Activated B cell treated with CpG ODN at 0.5 μM for 24 hours (primary cell): ENCODE measurements around the gene UCN2. TPM values are rescaled to one million over a fixed set of nuclear protein-coding genes. Genes with fewer than 3 reads are reported as not detected.

Source experiments
- ATAC-seq: fragments of 200-7000 bp; cut with Tn5 transposase; one replicate; pipeline ENCODE4 v1.10.0; 2021; ENCODE audit warnings: low read depth, mild to moderate bottlenecking, moderate library complexity
- CTCF ChIA-PET: fragments of 350-600 bp; sonication (Branson Sonifier 250); formaldehyde crosslinking; loops from one replicate; lab custom pipeline; 2021; ENCODE audit warnings: antibody characterized with exemption; lab: Charles Lee
- POLR2A ChIA-PET: fragments of 350-600 bp; sonication (Branson Sonifier 250); formaldehyde crosslinking; loops from one replicate; lab custom pipeline; 2021; ENCODE audit warnings: antibody characterized with exemption; lab: Charles Lee
- DNase-seq: peaks from one replicate; pipeline ENCODE4 v3.0.0; 2022
- H3K27ac Mint-ChIP-seq: one replicate; pipeline ENCODE4 v1.8.0; 2020; ENCODE audit warnings: mixed read lengths
- H3K27me3 Mint-ChIP-seq: one replicate; pipeline ENCODE4 v1.8.0; 2021; ENCODE audit warnings: mixed read lengths
- H3K36me3 Mint-ChIP-seq: one replicate; pipeline ENCODE4 v1.8.0; 2021; ENCODE audit warnings: low read depth, mixed read lengths
- H3K4me1 Mint-ChIP-seq: one replicate; pipeline ENCODE4 v1.8.0; 2021; ENCODE audit warnings: mixed read lengths
- H3K4me3 Mint-ChIP-seq: one replicate; pipeline ENCODE4 v1.8.0; 2020; ENCODE audit warnings: mild to moderate bottlenecking, mixed read lengths
- H3K9me3 Mint-ChIP-seq: one replicate; pipeline ENCODE4 v1.8.0; 2020; ENCODE audit warnings: mixed read lengths
- intact Hi-C: fragments of 100-400 bp; cut with micrococcal nuclease; formaldehyde crosslinking; loops from one replicate; pipeline ENCODE4 v1.15.1; 2024
- total RNA-seq: library from RNA; stranded (reverse); gene quantifications from 2 replicates; pipeline ENCODE4 v1.2.3, GENCODE V29; 2022
- TF ChIP-seq, protein P1 (sequence below): fragments of 200-600 bp; IDR thresholded peaks from one replicate; pipeline ENCODE4 v1.8.0; 2022; ENCODE audit warnings: antibody characterized with exemption, mild to moderate bottlenecking

Gene UCN2
- total RNA-seq, 1 donor from 2014 or later, result not detected

DNA sequence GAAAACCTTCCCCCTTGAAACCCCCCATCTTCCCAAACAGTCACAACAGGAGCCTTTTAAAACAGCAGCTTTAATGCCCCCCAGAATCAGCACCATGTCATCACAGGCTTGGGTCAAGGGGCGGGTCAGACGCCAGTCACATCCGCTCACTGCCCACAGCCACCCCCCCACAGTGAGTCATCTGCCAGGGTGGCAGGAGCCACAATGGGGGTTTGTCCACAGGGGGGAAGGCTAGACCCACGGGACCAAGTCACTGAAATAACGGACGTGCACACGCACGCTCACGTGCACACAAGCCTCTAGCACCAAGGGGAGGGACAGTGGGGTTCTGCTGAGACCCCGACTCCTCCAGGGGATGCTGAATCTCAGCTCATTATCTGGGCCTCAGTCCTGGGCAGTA is 441 bp upstream of the UCN2 start:
- no peak for DNase-seq
- CTCF ChIA-PET, result no interaction called here
- H3K27me3 Mint-ChIP-seq, result no peaks in the 10 kb centered on the region

GRCh38 chr3:48562367-48563095 is 1.1 kb downstream of the UCN2 start:
- DNase-seq, result no peak
- no peak overlapping the region for H3K4me3 Mint-ChIP-seq
- POLR2A ChIA-PET, result interaction anchor here (0.6 kb wide), 1 partner anchor 86 kb away, joined by 5 read pairs; no protein-coding TSS in a partner anchor
- CTCF ChIA-PET, result no interaction called here
- H3K9me3 Mint-ChIP-seq, result no peaks in the 10 kb centered on the region
- no peaks in the 10 kb centered on the region for H3K27me3 Mint-ChIP-seq
- TF ChIP-seq, protein P1, sequence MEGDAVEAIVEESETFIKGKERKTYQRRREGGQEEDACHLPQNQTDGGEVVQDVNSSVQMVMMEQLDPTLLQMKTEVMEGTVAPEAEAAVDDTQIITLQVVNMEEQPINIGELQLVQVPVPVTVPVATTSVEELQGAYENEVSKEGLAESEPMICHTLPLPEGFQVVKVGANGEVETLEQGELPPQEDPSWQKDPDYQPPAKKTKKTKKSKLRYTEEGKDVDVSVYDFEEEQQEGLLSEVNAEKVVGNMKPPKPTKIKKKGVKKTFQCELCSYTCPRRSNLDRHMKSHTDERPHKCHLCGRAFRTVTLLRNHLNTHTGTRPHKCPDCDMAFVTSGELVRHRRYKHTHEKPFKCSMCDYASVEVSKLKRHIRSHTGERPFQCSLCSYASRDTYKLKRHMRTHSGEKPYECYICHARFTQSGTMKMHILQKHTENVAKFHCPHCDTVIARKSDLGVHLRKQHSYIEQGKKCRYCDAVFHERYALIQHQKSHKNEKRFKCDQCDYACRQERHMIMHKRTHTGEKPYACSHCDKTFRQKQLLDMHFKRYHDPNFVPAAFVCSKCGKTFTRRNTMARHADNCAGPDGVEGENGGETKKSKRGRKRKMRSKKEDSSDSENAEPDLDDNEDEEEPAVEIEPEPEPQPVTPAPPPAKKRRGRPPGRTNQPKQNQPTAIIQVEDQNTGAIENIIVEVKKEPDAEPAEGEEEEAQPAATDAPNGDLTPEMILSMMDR, result no peak
- peaks cover 23% of the 10 kb centered on the region for H3K4me1 Mint-ChIP-seq
- no peaks in the 10 kb centered on the region for H3K36me3 Mint-ChIP-seq
- no peak for ATAC-seq
- intact Hi-C loops, result no loop called here
- H3K27ac Mint-ChIP-seq, result no peak overlapping the region

More for the DNA sequence above, 441 bp upstream of the UCN2 start:
- no peak overlapping the region for H3K4me3 Mint-ChIP-seq
- no peak for ATAC-seq
- H3K36me3 Mint-ChIP-seq, result no peaks in the 10 kb centered on the region
- POLR2A ChIA-PET, result no interaction called here
- H3K9me3 Mint-ChIP-seq, result no peaks in the 10 kb centered on the region
- H3K27ac Mint-ChIP-seq, result no peak overlapping the region
- TF ChIP-seq, protein P1, result no peak
- intact Hi-C loops, result no loop called here
- peaks cover 14% of the 10 kb centered on the region for H3K4me1 Mint-ChIP-seq

DNA sequence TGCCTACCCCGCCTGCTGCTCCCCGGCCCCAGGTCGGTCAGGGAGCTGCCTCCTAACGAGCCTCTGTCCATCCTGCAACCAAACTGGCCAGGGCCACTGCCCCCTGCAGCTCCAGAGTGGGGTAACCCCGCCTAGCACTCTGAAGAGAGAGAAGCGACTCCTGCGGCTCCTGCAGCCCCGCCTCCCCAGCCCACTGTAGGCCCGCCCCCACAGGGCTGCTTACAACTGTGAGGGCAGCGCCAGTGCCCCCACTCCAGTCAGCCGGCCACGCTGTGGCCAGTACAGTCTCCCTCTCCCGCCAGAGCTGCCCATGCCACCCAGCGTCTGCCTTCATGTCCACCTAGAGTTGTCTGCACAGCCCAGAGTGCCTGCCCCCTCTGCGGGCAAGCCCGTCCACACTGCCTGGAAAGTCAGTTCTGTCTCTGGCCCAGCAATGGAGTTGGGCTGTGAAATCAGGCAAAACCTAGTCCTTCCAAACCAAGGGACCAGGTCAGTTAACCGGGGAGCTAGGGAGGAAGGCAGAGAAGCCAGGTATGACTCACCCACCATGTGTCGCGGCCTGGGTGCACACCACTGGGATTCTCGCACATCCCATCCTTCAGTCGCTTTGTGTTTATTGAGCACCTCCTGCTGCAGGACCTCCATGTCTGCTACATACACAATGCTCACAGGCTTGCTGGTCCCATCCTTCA is 2.4 kb downstream of the UCN2 start:
- no peak for ATAC-seq
- CTCF ChIA-PET, result interaction anchor here (1.5 kb wide), 1 partner anchor 12 kb away, joined by 4 read pairs; no protein-coding TSS in a partner anchor
- intact Hi-C loops, result no loop called here
- Mint-ChIP-seq H3K27ac (no peak overlapping the region), H3K9me3 (no peaks in the 10 kb centered on the region), H3K27me3 (no peaks in the 10 kb centered on the region), H3K4me1 (peaks cover 30% of the 10 kb centered on the region), H3K4me3 (no peak overlapping the region), H3K36me3 (no peaks in the 10 kb centered on the region)
- POLR2A ChIA-PET, result no interaction called here
- TF ChIP-seq, protein P1, result no peak
- no peak for DNase-seq

DNA sequence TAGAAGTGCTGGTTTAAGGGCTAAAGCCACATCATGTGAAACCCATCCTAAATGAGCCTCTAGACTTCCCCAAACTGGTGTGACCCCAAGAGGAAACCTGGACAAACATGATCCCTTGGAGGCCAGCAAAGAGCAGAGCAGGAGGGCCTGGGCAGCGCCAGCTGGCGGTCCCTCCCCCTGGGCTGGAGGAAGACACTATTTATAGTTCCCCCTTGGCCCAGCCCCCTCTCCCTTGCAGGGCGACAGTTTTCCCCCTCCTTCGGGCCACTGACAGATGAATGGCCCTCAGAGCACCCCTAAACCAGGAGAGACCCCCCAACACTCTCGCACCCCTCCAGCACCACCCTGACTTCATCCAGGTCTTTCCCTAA is 2.9 kb downstream of the UCN2 start:
- ChIA-PET CTCF (interaction anchor here (1.5 kb wide), 1 partner anchor 12 kb away, joined by 4 read pairs; no protein-coding TSS in a partner anchor), POLR2A (no interaction called here)
- TF ChIP-seq, protein P1, result no peak
- no peaks in the 10 kb centered on the region for H3K36me3 Mint-ChIP-seq
- H3K9me3 Mint-ChIP-seq, result no peaks in the 10 kb centered on the region
- no peak for DNase-seq
- no peak overlapping the region for H3K27ac Mint-ChIP-seq
- no peaks in the 10 kb centered on the region for H3K27me3 Mint-ChIP-seq
- H3K4me1 Mint-ChIP-seq, result peaks cover 32% of the 10 kb centered on the region
- intact Hi-C loops, result no loop called here
- no peak for ATAC-seq
- no peak overlapping the region for H3K4me3 Mint-ChIP-seq
